Immature natural killer cell (primary cell): ENCODE measurements around the gene IFRD1. TPM values are rescaled to one million over a fixed set of nuclear protein-coding genes. Genes with fewer than 3 reads are reported as not detected.

Experiments
- DNase-seq, 3 donors: peaks; one replicate each; pipeline ENCODE4 v3.0.0; 2022; ENCODE audit warnings: mixed read lengths in 1 of 3
- H3K27ac Mint-ChIP-seq, 6 donors: one replicate each; pipeline ENCODE4 v1.8.0; 2020; ENCODE audit warnings: mixed read lengths in 6 of 6, mild to moderate bottlenecking in 5 of 6, inconsistent platforms in 4 of 6, moderate library complexity in 3 of 6
- H3K27me3 Mint-ChIP-seq, 3 donors: one replicate each; pipeline ENCODE4 v1.8.0; 2020 to 2021; ENCODE audit warnings: low read depth in 3 of 3, mild to moderate bottlenecking in 3 of 3, mixed read lengths in 3 of 3, moderate library complexity in 3 of 3, inconsistent platforms in 1 of 3
- H3K36me3 Mint-ChIP-seq, 3 donors: one replicate each; pipeline ENCODE4 v1.8.0; 2020; ENCODE audit warnings: mixed read lengths in 3 of 3, inconsistent platforms in 2 of 3, mild to moderate bottlenecking in 2 of 3
- H3K4me1 Mint-ChIP-seq, 2 donors: one replicate each; pipeline ENCODE4 v1.8.0; 2020; ENCODE audit warnings: inconsistent platforms in 2 of 2, mild to moderate bottlenecking in 2 of 2, mixed read lengths in 2 of 2, moderate library complexity in 1 of 2
- H3K4me3 Mint-ChIP-seq, 5 donors: one replicate each; pipeline ENCODE4 v1.8.0; 2020; ENCODE audit warnings: mild to moderate bottlenecking in 5 of 5, mixed read lengths in 5 of 5, inconsistent platforms in 3 of 5, moderate library complexity in 3 of 5
- H3K9me3 Mint-ChIP-seq, 6 donors: one replicate each; pipeline ENCODE4 v1.8.0; 2020; ENCODE audit warnings: mild to moderate bottlenecking in 6 of 6, mixed read lengths in 6 of 6, inconsistent platforms in 4 of 6, moderate library complexity in 3 of 6
- polyA plus RNA-seq, 3 donors: library from polyadenylated mRNA; unstranded; fragments of 300-500 nt; fragmentation: Illumina TruSeq; gene quantifications; one replicate each; pipeline ENCODE4 v1.2.3, GENCODE V29; 2021

IFRD1 gene, protein sequence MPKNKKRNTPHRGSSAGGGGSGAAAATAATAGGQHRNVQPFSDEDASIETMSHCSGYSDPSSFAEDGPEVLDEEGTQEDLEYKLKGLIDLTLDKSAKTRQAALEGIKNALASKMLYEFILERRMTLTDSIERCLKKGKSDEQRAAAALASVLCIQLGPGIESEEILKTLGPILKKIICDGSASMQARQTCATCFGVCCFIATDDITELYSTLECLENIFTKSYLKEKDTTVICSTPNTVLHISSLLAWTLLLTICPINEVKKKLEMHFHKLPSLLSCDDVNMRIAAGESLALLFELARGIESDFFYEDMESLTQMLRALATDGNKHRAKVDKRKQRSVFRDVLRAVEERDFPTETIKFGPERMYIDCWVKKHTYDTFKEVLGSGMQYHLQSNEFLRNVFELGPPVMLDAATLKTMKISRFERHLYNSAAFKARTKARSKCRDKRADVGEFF
- 10 to 100 TPM; 18.8 to 43.7 (median 21.8) TPM for polyA plus RNA-seq

DNA sequence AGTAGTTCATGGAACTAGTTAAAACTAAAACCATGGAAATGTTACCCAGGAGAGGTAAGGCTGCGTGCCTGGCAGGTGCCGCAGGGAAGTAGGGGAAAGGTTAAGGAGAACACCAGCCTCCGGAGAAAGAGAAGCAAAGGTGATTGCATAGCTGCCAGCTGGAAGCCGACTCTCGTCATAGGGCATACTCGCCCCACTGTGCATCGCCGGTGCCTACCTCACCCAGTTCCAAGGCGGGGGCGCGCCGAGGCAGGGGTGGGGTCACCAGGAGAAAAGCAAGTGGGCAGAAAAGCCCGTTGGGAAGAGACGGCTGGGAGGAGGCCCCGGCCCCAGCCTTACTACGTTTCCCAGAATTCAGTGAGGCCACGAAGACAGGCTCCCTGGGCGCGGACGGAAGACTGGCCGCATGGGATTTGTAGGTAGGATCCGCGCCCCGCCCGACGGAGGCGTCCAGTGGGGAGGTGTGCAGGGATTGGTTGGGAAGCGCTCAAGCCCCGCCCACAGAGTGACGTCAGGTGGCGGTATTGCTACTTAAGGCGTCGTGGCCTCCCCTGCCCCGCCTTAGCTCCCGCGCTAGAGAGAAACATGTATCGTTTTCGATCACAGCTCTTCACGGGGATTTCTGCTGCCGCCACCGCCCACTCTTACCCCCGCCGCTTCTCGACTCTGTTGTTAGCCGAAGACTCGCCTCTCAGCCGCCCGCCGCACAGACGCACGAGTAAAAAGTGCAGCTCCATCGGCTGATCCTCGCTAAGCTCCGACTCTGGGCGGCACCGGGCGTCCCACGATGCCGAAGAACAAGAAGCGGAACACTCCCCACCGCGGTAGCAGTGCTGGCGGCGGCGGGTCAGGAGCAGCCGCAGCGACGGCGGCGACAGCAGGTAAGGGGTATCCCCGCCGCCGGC, at the start of gene IFRD1:
Gene IFRD1, plus strand, starts transcription at position 559 of the 905 bp plus-strand sequence. Its CDS starts 229 bp downstream, at position 788.
- Mint-ChIP-seq H3K9me3 (no peaks in the 10 kb centered on the region), H3K4me1 (peaks cover 23 to 55% of the 10 kb centered on the region in 2 donors), H3K4me3 (peak within 1 kb of the TSS; percentile 95 to 100 (median 98))

GRCh38 chr7:112404321-112404720, 45.9 kb upstream of the IFRD1 start:
- Mint-ChIP-seq H3K27ac (no peak overlapping the region), H3K4me3 (no peak overlapping the region), H3K4me1 (no peaks in the 10 kb centered on the region), H3K27me3 (peaks cover 0 to 18% (median 6%) of the 10 kb centered on the region in 3 donors), H3K36me3 (peaks cover 0 to 3% (median 0%) of the 10 kb centered on the region in 3 donors), H3K9me3 (no peaks in the 10 kb centered on the region)
- DNase-seq, result no peak

More for the DNA sequence above, at the start of gene IFRD1:
- DNase-seq, result peak; percentile 96 to 97 (median 97)
- H3K27me3 Mint-ChIP-seq, result peaks cover 5 to 22% (median 16%) of the 10 kb centered on the region in 3 donors
- H3K27ac Mint-ChIP-seq, result peak within 1 kb of the TSS; percentile 95 to 100 (median 98)
- no peaks in the 10 kb centered on the region for H3K36me3 Mint-ChIP-seq

- no peak for DNase-seq
- H3K9me3 Mint-ChIP-seq, result no peaks in the 10 kb centered on the region
- no peak overlapping the region for H3K27ac Mint-ChIP-seq
- no peak overlapping the region for H3K4me3 Mint-ChIP-seq
- H3K36me3 Mint-ChIP-seq, result peaks cover 0 to 3% (median 0%) of the 10 kb centered on the region in 3 donors
- peaks cover 0 to 15% (median 6%) of the 10 kb centered on the region in 3 donors for H3K27me3 Mint-ChIP-seq
- no peaks in the 10 kb centered on the region for H3K4me1 Mint-ChIP-seq
These were observed 45.0 kb upstream of the IFRD1 start for GRCh38 chr7:112405286-112405685.

DNA sequence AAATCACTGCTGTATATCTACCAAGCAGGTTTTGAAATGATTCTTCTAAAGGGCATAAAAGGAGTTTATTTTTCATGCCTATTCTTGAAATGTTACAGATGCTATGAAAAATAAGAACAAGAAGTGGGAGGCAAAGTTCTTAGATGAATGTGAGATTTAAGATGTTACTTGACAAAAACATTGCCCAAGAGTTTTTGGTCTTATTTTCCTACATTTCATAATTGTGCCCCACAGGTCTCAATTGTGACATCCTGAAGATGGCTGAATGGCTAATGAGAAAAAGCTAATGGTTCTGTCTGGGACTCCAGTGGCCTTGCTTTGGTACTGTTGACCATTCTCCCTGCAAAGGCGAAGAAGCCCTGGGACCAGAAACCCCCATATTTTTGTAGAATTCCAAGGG, 43.0 kb upstream of the IFRD1 start:
- no peaks in the 10 kb centered on the region for H3K9me3 Mint-ChIP-seq
- H3K4me1 Mint-ChIP-seq, result no peaks in the 10 kb centered on the region
- peaks cover 0 to 15% (median 9%) of the 10 kb centered on the region in 3 donors for H3K27me3 Mint-ChIP-seq
- H3K27ac Mint-ChIP-seq, result no peak overlapping the region
- H3K4me3 Mint-ChIP-seq, result no peak overlapping the region
- no peak for DNase-seq
- H3K36me3 Mint-ChIP-seq, result peaks cover 0 to 3% (median 0%) of the 10 kb centered on the region in 3 donors

DNA sequence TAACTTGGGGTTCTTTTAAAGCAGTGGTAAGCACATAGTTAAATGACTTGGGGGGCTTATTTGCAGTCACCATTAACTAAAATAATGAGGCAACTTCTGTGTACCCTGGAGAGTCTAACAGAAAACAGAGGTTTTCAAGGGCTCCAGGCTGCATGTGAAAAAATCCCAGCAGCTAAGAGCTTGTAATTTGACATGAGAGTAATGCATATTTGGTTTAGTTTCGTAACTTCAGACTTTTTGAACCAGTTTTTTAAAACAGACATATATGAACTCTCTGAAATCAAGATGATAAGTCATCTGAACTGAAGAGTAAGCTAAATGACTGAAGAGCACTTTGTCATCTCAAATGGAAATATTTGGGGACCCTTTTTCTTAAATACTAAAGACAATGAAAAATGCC, 40.2 kb upstream of the IFRD1 start:
- no peak for DNase-seq
- no peak overlapping the region for H3K27ac Mint-ChIP-seq
- H3K36me3 Mint-ChIP-seq, result no peaks in the 10 kb centered on the region
- H3K27me3 Mint-ChIP-seq, result peaks cover 0 to 12% (median 4%) of the 10 kb centered on the region in 3 donors
- H3K4me3 Mint-ChIP-seq, result no peak overlapping the region
- H3K4me1 Mint-ChIP-seq, result no peaks in the 10 kb centered on the region
- no peaks in the 10 kb centered on the region for H3K9me3 Mint-ChIP-seq

GRCh38 chr7:112411186-112411795, 39.0 kb upstream of the IFRD1 start:
- no peak for DNase-seq
- Mint-ChIP-seq H3K4me3 (no peak overlapping the region), H3K36me3 (no peaks in the 10 kb centered on the region), H3K27me3 (peaks cover 0 to 9% (median 4%) of the 10 kb centered on the region in 3 donors), H3K27ac (no peak overlapping the region), H3K9me3 (no peaks in the 10 kb centered on the region), H3K4me1 (no peaks in the 10 kb centered on the region)

- H3K4me1 Mint-ChIP-seq, result no peaks in the 10 kb centered on the region
- no peak overlapping the region for H3K27ac Mint-ChIP-seq
- H3K27me3 Mint-ChIP-seq, result peaks cover 0 to 6% (median 0%) of the 10 kb centered on the region in 3 donors
- H3K36me3 Mint-ChIP-seq, result peaks cover 0 to 3% (median 0%) of the 10 kb centered on the region in 3 donors
- H3K4me3 Mint-ChIP-seq, result no peak overlapping the region
- no peak for DNase-seq
- peaks cover 0 to 3% (median 0%) of the 10 kb centered on the region in 6 donors for H3K9me3 Mint-ChIP-seq
These were observed 35.3 kb upstream of the IFRD1 start for GRCh38 chr7:112414855-112415490.

- no peak for DNase-seq
- Mint-ChIP-seq H3K9me3 (peaks cover 0 to 3% (median 0%) of the 10 kb centered on the region in 6 donors), H3K36me3 (peaks cover 0 to 3% (median 0%) of the 10 kb centered on the region in 3 donors), H3K4me3 (no peak overlapping the region), H3K27ac (no peak overlapping the region), H3K27me3 (peaks cover 0 to 4% (median 0%) of the 10 kb centered on the region in 3 donors), H3K4me1 (no peaks in the 10 kb centered on the region)
These were observed 34.1 kb upstream of the IFRD1 start for GRCh38 chr7:112416127-112416526.

DNA sequence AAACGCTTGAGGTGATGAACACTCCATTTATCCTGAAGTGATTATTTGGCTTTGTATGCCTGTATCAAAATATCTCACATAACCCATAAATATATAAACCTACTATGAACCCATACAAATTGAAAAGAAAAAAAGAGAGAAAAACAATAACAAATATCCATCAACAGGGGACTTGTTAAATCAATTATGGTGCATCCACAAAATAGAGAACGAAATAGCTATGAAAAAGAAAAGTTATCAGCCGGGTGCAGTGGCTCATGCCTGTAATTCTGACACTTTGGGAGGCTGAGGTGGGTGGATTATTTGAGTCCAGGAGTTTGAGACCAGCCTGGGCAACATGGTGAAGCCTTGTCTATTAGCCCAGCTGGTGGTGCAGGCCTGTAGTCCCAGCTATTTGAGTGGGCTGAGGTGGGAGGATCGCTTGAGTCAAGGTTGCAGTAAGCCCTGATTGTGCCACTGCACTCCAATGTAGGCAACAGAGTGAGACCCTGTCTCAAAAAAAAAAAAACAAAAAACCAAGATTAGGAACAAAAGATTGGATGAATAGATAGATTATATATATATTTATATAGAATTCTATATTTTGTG, 30.6 kb upstream of the IFRD1 start:
- DNase-seq, result no peak
- no peak overlapping the region for H3K4me3 Mint-ChIP-seq
- no peak overlapping the region for H3K27ac Mint-ChIP-seq
- peaks cover 9 to 14% of the 10 kb centered on the region in 2 donors for H3K4me1 Mint-ChIP-seq
- H3K9me3 Mint-ChIP-seq, result peaks cover 0 to 3% (median 0%) of the 10 kb centered on the region in 6 donors
- peaks cover 0 to 3% (median 0%) of the 10 kb centered on the region in 3 donors for H3K36me3 Mint-ChIP-seq
- H3K27me3 Mint-ChIP-seq, result peaks cover 0 to 2% (median 2%) of the 10 kb centered on the region in 3 donors

- H3K4me3 Mint-ChIP-seq, result no peak overlapping the region
- H3K27ac Mint-ChIP-seq, result no peak overlapping the region
- peaks cover 9 to 14% of the 10 kb centered on the region in 2 donors for H3K4me1 Mint-ChIP-seq
- peaks cover 0 to 3% (median 0%) of the 10 kb centered on the region in 3 donors for H3K36me3 Mint-ChIP-seq
- H3K9me3 Mint-ChIP-seq, result peaks cover 0 to 3% (median 0%) of the 10 kb centered on the region in 6 donors
- no peak for DNase-seq
- H3K27me3 Mint-ChIP-seq, result peaks cover 0 to 2% (median 2%) of the 10 kb centered on the region in 3 donors
These were observed 29.9 kb upstream of the IFRD1 start for GRCh38 chr7:112420236-112420861.

DNA sequence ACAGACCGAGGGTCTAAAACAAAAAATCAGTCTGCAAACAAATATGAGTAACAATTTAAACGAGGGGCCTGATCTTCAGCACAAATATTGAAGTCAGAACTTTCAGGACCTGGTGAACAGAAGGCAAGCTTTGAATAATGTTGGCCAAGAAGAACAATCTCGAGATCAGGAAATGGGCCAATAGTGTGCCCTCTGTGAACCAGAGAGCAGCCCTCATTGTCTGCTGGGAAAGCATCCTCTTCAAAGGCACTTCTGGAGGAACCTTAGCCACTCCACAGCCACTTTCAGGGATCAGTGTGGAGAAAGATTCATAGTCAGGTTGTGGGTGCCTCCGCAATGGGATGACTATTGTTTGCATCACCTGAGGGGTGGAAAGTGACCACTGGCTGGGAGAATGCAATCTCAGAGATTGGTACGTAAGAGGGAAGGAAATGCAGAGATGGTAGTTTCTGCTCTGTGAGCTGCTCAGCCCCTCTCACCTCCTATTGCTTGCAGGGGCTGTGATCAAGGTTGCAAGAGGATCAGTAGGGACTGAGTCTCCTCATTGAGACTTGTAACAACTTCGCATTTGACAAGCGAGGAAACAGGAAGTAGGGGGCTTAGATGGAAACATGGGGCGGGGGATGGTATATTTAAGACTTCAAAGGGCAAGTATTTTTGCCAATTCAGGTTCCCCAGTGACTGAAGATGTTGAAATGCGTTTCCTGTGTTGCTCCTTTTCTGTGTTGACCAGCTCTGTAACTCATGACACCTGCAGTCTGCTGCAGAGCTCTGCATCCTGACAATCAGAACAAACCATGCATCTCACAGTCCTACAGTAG, 28.4 kb upstream of the IFRD1 start:
- H3K4me3 Mint-ChIP-seq, result no peak overlapping the region
- peak in 1 of 3 donors; percentile 1 for DNase-seq

More for the DNA sequence above, 28.4 kb upstream of the IFRD1 start:
- H3K9me3 Mint-ChIP-seq, result peaks cover 0 to 3% (median 0%) of the 10 kb centered on the region in 6 donors
- peaks cover 9 to 14% of the 10 kb centered on the region in 2 donors for H3K4me1 Mint-ChIP-seq
- peaks cover 0 to 3% (median 0%) of the 10 kb centered on the region in 3 donors for H3K36me3 Mint-ChIP-seq
- peak overlapping the region in 2 of 6 donors; percentile 8 to 27 for H3K27ac Mint-ChIP-seq
- H3K27me3 Mint-ChIP-seq, result peaks cover 0 to 2% (median 2%) of the 10 kb centered on the region in 3 donors
